COR-L47 (cell line): ENCODE results near the gene MYOZ3.

Source experiments
- DNase-seq: peaks from one replicate; lab custom pipeline; 2025; lab: John Stamatoyannopoulos, UW

The MYOZ3 gene

GRCh38 chr5:150659360-150660107 lies 1.5 kb upstream of the MYOZ3 start:
- no peak for DNase-seq

DNA sequence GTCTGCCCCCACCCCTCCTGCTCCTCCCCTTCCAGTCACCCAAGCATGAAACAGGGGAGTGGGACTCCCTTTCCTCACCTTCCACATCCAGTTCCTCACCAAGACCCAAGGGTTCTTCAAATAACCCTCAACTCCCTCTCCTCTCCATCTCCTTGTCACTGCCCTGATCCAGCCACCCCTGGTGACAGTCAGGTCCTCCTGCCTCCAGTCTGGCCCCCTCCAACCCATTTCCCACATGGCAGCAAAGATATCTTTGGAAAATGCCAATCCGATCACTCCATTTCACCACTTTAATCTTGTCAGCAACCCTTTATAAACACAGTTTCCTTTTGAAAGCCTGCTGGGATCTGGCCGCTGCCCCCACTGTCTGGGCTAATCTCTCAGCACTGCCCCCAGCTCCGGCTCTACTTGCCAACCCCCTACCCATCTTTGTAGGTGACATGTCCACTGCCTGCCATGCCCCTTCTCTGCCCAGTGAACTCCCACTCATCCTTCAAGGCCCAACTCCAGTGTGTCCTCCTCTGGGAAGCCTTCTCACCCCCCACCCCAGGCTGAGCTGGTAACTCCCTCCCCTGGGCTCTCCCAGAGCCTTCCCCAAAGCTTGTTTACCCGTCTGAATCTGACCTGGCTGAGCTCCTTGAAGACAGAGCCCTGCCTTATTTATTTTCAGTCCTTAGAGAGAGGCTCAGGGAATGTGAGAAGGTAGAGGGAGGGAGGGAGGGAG lies 781 bp upstream of the MYOZ3 start:
- no peak for DNase-seq

- DNase-seq, result no peak
These were observed 958 bp downstream of the MYOZ3 start for GRCh38 chr5:150661821-150662596.

DNA sequence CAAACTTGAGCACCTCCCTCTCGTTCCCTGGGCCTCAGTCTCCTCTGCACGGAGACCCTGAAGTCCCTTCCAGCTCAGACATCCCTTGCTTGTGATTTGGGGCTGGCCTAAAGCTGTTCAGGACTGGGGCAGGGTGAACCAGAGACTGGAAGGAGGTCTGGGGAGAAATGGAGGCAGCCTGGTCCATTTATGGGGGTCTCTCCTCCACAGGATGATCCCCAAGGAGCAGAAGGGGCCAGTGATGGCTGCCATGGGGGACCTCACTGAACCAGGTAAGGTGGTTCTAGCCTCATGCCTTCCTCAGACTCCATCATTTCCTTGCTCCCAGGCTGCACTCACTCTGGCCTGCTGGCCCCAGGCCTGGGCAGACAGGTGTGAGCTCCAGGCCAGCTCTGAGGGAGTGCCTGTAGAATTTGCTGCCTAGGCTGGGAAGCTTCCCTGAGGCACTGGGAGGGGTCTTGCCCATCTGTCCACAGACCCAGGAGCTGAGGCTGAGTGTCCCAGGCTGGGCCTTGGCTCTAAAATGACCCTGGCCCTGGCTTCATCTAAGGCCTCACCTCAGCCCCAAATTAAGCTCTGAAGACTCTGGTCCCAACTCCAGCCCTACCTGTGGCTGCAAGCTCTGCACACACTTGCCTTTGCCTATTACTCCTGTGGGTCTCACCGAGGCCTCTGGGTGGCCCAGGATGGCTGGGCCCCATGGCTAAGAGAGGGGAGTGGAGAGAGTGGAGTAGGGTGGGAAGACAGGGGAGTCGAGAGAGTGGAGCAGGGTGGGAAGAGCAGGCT lies 1.9 kb downstream of the MYOZ3 start:
- DNase-seq, result no peak

GRCh38 chr5:150663936-150664335 lies 2.9 kb downstream of the MYOZ3 start:
- no peak for DNase-seq

- DNase-seq, result no peak
These were observed 4.0 kb downstream of the MYOZ3 start for GRCh38 chr5:150665044-150665443.

GRCh38 chr5:150670275-150670947 lies 9.4 kb downstream of the MYOZ3 start:
- DNase-seq, result no peak

GRCh38 chr5:150670948-150671310 lies 9.9 kb downstream of the MYOZ3 start:
- no peak for DNase-seq

GRCh38 chr5:150671509-150672236 lies 10.6 kb downstream of the MYOZ3 start:
- DNase-seq, result no peak

- DNase-seq, result no peak
These were observed 11.3 kb downstream of the MYOZ3 start for GRCh38 chr5:150672237-150672883.

- DNase-seq, result no peak
These were observed 11.8 kb downstream of the MYOZ3 start for GRCh38 chr5:150672884-150673275.

- no peak for DNase-seq
These were observed 13.3 kb downstream of the MYOZ3 start for GRCh38 chr5:150674341-150674821.

GRCh38 chr5:150675069-150675468 lies 14.0 kb downstream of the MYOZ3 start:
- DNase-seq, result no peak

- no peak for DNase-seq
These were observed 15.5 kb downstream of the MYOZ3 start for GRCh38 chr5:150676578-150676977.

- DNase-seq, result no peak
These were observed 28.1 kb downstream of the MYOZ3 start for GRCh38 chr5:150689120-150689519.

DNA sequence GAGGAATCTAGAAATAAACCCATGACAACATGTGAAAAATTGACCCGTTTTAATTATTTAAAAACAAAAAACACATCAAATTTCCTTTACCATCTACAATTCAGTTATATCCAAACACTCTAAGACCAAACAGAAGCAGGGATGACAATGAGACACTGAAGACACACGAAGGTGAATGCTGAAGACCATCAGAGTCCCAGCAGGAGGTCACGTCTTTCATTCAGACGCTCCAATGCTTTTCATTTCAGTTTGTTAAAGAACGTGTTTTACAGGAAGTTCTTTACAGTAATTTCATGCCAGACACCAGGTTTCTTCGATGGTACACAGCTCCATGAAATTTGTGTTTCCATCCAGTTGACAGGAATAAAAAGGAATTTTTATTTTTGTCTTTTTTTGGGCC lies 29.7 kb downstream of the MYOZ3 start:
- DNase-seq, result no peak

- DNase-seq, result no peak
These were observed 31.2 kb downstream of the MYOZ3 start for GRCh38 chr5:150692276-150692675.

DNA sequence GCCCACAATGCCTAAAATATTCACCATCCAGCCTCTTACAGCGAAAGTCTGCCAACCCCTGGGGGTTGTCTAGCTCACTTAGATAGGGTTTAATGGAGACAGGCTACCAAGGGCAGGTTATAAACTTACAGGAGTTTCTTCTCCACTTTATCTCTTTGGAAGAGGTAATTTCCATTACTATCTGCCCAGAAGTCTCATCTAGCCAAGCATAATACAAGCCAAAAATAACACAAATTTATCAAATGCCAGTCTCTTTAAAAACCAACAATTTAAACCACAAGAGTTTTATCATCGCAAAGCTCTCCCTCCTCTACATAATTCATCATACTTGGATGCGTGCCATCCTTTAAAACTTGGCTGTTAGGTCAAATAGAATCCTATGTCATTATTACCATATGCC lies 33.6 kb downstream of the MYOZ3 start:
- DNase-seq, result no peak

GRCh38 chr5:150700246-150700593 lies 39.2 kb downstream of the MYOZ3 start:
- DNase-seq, result no peak
